Ramos (cell line): Measurements from ENCODE around the gene GAD1.

Source experiments
- in situ Hi-C: fragments of 300-500 bp; cut with MboI; formaldehyde crosslinking; loops from one replicate; pipeline ENCODE4 v1.14.3; 2022; ENCODE audit warnings: low sequenced_read_pairs; ENCODE audit not compliant: unreplicated experiment

GAD1 gene

DNA sequence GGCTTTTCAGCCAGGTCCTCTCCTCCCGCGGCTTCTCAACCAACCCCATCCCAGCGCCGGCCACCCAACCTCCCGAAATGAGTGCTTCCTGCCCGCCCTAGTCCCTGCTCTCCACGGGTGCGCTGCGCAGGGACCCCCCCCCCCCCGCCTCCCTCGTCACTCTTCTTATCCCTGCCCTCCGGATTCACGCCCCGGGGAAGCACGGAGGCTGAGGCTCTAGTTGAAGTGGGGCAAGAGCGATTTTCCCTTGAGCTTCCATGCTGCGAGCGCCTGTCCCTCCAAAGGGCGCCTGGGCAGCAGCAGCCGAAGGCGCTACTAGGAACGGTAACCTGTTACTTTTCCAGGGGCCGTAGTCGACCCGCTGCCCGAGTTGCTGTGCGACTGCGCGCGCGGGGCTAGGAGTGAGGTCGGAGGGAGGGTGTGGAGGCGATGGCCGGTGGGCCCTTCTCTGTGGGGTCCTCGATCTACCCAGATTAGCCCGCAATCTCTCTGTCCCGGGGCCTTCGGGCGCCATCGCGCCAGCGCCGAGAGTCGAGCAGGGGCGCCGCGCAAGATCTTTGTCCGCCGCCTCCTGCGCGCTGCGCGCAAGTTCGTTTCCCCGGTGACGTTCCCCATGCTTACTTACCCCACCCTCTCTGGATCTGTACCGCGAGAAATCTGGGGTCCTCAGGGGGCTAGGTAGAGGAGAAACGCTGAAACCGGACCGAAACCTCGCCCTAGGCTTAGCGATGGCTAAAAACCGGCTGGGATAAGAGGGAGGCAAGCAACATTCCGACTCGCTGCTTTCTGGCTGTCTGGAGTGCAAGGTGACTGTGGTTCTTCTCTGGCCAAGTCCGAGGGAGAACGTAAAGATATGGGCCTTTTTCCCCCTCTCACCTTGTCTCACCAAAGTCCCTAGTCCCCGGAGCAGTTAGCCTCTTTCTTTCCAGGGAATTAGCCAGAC, 677 bp downstream of the GAD1 start:
- in situ Hi-C loops = loop anchor here (10.0 to 25.0 kb wide), 2 partner anchors 455 to 583 kb away; no protein-coding TSS in a partner anchor

GRCh38 chr2:170818036-170818751, 1.5 kb downstream of the GAD1 start:
- in situ Hi-C loops = loop anchor here (10.0 to 25.0 kb wide), 2 partner anchors 456 to 583 kb away; no protein-coding TSS in a partner anchor

DNA sequence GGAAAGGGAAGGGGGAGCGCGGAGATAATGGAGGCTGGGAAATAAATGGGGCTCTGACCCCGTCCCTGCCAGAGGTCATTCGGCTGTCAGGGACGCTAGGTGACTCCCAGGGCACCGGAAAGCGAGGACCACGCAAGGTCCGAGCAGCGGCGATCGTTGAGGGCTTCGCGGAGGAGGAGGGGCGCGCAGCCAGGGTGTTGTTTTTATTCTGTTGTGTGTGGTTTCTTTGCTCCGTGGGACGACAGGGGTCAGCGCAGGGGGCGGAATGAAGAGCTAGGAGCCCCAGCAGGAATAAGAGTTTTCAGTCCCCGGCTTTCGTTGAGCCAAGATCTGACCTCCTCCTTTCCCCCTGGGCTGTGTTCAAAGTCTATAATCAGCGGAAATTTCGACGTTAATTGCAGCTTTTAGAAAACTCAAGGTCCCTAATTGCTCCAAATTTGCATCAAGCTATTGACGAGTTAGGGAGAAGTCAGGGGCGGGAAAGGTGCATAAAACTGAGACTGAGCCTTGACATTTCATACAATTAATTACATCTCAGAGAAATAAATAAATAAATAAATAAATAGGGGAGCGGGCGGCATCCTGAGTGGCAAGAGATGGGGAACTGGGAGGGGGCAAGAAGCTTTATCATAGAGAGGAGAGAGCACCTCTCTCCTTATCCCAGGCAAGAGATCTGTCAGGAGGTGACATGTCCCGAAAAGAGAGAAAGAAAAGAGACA, 2.2 kb downstream of the GAD1 start:
- in situ Hi-C loops = loop anchor here (10.0 to 25.0 kb wide), 2 partner anchors 457 to 584 kb away; no protein-coding TSS in a partner anchor

DNA sequence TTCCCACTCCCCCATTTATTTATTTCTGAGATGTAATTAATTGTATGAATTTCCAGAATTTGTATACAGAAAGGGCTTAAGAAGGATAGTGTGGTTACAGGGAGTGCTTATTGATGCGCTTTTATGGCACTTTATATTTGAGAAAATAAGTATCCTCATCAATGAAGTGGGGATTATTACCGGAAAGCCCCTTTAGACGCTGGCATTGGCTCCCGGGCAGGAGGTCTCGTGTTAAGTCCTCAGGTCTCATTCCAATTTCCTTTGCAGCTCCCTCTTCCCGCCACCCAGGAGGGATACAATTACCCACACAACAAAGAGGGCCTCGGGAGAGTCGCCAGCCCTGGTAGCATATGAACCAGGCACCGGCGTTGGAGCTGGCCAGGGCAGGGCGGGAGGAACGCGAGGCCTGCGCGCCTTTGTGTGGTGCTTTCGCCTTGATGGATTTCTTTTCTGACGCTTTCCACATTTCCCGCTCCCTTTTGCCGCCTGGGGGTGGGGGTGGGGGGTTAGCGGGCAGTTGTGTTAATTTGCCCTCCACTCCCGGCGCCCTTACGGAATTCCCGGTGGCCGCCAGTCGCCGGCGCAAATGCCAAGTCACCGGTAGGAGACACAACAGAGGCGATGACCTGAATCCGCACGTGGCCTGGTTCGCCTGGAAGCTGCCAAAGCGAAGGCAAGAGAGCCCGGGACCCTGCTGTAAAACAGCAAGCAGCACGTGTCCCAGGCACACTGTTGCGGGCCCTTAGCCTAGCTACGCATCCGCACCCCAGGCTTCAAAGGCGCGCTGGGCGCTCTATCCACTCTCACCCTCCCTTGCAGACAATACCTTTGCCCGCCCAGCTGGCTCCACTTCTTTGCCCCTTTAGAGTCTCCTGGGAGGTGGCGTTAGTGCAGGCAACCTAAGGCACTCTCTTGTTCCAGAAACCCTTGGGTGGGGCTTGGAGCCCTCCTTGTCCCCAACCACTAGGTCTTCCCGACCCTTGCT, 3.3 kb downstream of the GAD1 start:
- in situ Hi-C loops = loop anchor here (10.0 to 25.0 kb wide), 2 partner anchors 458 to 585 kb away; no protein-coding TSS in a partner anchor

DNA sequence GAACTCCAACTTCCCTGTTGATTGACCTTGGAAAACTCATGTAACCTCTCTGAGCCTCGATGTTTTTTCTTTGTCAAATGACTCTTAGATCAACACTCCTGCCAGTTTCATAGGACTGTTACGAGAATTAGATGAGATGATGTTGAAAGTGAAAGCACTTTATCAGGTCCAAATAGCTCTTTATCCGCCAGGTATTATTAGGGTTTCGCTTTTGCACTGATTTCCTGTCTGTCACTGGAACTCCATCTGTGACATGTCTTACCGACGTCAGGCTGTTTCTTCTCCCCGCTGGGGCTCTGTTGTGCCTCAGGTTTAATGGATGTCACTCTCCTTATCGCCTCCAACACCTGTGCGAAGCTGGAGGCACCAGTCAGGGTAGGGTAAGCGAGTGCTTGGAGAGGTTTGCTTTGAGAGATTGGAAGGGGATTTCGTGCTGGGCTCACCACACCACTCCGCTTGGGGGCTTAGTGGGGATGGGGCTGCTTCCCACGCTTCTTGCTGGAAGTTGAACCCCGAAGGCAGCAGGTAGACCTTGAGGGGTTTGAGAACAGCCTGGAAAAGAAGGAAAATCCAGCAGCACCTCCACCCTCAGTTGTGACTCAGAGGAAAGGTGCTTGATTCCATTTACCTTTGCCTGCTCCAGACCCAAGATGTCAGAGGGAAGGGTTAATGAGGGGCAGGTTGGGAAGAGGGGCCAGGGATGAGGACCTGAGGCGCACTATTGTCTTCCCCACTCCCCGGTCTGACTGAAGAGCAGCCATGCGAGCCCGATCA, 4.3 kb downstream of the GAD1 start:
- in situ Hi-C loops = loop anchor here (25.0 kb wide), 1 partner anchor 459 kb away; no protein-coding TSS in a partner anchor

GRCh38 chr2:170821531-170822289, 5.0 kb downstream of the GAD1 start:
- in situ Hi-C loops = loop anchor here (25.0 kb wide), 1 partner anchor 459 kb away; no protein-coding TSS in a partner anchor

GRCh38 chr2:170822290-170823087, 5.8 kb downstream of the GAD1 start:
- in situ Hi-C loops = loop anchor here (25.0 kb wide), 1 partner anchor 460 kb away; no protein-coding TSS in a partner anchor

DNA sequence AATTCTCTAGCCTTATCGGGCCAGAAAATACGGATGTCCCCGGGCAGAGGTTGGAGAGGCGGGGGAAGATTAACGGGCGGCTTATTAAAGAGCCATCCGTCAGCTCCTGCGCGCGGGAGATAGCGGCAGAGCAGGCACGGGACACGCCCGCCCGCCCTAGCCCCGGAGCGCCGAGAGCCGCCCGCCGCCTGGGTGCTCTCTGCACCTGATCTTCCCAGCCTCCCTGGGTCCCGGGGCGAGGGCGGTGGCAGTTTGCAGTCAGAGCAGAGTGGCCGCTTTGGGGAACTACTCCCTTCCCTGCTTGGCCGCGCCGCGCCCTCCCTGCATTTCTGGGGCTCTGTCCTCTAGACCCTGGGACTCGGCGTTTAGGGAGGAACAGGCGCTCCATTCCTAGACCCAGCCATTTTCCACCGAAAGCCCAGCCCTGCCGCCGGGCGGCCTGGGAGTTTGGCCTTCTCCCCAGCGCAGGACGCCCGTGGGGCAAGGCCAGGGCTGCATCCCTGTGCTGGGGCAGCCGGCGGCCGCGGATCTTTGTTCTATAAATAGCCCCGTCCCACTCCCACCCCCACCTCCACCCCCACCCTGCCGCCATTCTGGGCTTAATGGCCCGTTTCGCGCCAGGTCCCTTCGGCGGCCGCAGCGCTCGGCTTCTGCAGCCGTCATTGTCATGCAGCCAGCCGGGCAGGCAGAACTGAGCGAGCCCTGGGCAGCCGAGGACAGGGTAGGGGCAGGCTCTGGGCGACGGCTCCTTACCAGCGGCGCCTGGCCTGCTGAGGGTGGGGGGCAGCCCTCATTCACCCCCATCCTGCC, 6.6 kb downstream of the GAD1 start:
- in situ Hi-C loops = loop anchor here (25.0 kb wide), 1 partner anchor 461 kb away; no protein-coding TSS in a partner anchor

- in situ Hi-C loops = loop anchor here (25.0 kb wide), 1 partner anchor 462 kb away; no protein-coding TSS in a partner anchor
Observed at GRCh38 chr2:170823898-170824215, 7.2 kb downstream of the GAD1 start.

GRCh38 chr2:170824526-170825015, 7.9 kb downstream of the GAD1 start:
- in situ Hi-C loops = loop anchor here (25.0 kb wide), 1 partner anchor 462 kb away; no protein-coding TSS in a partner anchor

DNA sequence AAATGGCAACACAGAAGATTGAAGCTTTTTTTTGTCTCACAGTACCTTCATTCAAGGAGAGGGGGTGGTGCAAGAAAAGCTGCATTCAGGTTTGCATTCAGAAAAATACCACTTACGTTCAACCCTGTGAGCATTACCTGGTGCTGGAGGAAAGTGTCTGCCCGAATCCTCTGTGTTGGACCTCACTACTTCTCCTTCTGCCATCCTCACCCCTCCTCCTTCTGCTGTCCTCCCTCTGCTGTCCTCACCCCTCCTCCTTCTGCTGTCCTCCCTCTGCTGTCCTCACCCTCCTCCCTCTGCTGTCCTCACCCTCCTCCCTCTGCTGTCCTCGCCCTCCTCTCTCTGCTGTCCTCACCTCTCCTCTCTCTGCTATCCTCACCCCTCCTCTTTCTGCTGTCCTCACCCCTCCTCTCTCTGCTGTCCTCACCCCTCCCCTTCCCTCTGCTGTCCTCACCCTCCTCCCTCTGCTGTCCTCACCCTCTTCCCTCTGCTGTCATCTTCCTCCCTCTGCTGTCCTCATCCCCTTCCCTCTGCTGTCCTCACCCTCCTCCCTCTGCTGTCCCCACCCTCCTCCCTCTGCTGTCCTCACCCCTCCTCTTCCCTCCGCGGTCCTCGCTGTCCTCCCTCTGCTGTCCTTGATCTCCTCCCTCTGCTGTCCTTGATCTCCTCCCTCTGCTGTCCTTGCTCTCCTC, 11.3 kb downstream of the GAD1 start:
- in situ Hi-C loops = no loop called here

GRCh38 chr2:170828533-170828916, 11.8 kb downstream of the GAD1 start:
- in situ Hi-C loops = no loop called here

GRCh38 chr2:170829036-170829435, 12.3 kb downstream of the GAD1 start:
- in situ Hi-C loops = no loop called here

GRCh38 chr2:170830166-170830565, 13.5 kb downstream of the GAD1 start:
- in situ Hi-C loops = no loop called here

GRCh38 chr2:170831115-170831514, 14.4 kb downstream of the GAD1 start:
- in situ Hi-C loops = no loop called here
